HG03135 (cell line): ENCODE results near the gene RAD21L1.

Experiments
- ATAC-seq: cut with Tn5 transposase; IDR thresholded peaks from one replicate; pipeline ENCODE4 v1.9.1; 2021; ENCODE audit warnings: mild to moderate bottlenecking, moderate library complexity; ENCODE audit not compliant: unreplicated experiment

RAD21L1 gene

GRCh38 chr20:1267809-1268374, 42.0 kb downstream of the RAD21L1 start:
- no peak for ATAC-seq

- ATAC-seq: no peak
These were observed 43.4 kb downstream of the RAD21L1 start for GRCh38 chr20:1269235-1269634.

- ATAC-seq: no peak
These were observed 44.0 kb downstream of the RAD21L1 start for GRCh38 chr20:1269850-1270249.

- no peak for ATAC-seq
These were observed 46.7 kb downstream of the RAD21L1 start for GRCh38 chr20:1272368-1273100.

- no peak for ATAC-seq
These were observed 47.5 kb downstream of the RAD21L1 start for GRCh38 chr20:1273366-1273765.

- no peak for ATAC-seq
These were observed 48.9 kb downstream of the RAD21L1 start for GRCh38 chr20:1274485-1275311.

- no peak for ATAC-seq
These were observed 50.1 kb downstream of the RAD21L1 start for GRCh38 chr20:1275919-1276318.

GRCh38 chr20:1277529-1278322, 51.9 kb downstream of the RAD21L1 start:
- ATAC-seq: no peak

- ATAC-seq: no peak
These were observed 53.1 kb downstream of the RAD21L1 start for GRCh38 chr20:1278993-1279392.

- ATAC-seq: no peak
These were observed 54.6 kb downstream of the RAD21L1 start for GRCh38 chr20:1280195-1281102.

- no peak for ATAC-seq
These were observed 55.6 kb downstream of the RAD21L1 start for GRCh38 chr20:1281279-1282057.

GRCh38 chr20:1282966-1283365, 57.1 kb downstream of the RAD21L1 start:
- no peak for ATAC-seq

GRCh38 chr20:1283522-1284510, 58.0 kb downstream of the RAD21L1 start:
- ATAC-seq: no peak

GRCh38 chr20:1286267-1287024, 60.6 kb downstream of the RAD21L1 start:
- no peak for ATAC-seq

GRCh38 chr20:1287306-1287705, 61.5 kb downstream of the RAD21L1 start:
- no peak for ATAC-seq

- no peak for ATAC-seq
These were observed 62.1 kb downstream of the RAD21L1 start for GRCh38 chr20:1287787-1288569.
